ENCODE data around the gene MMRN2. TPM values are rescaled to one million over a fixed set of nuclear protein-coding genes. Genes with fewer than 3 reads are reported as not detected.
A peak's percentile ranks its signal among the peaks of the same experiment; 100 is the strongest.
"Not testable (repeated sequence)": the region's sequence is repeated elsewhere in the genome, so short reads cannot be mapped to it uniquely, and the experiment has no call there.

MMRN2 gene
- total RNA-seq (10 to 100 TPM; 20.9 to 44.2 (median 33.9) TPM), polyA plus RNA-seq (10 to 100 TPM in 2 of 3 donors, 1 to 10 TPM in 1; 9.5 to 16.5 (median 13.4) TPM)
- long read RNA-seq, donor 1, full-length matches to known transcripts = 2 of 2 reads
- long read RNA-seq, donor 1, partial matches to known transcripts = 0 of 2 reads
- long read RNA-seq, donor 1, other reads (novel, unspliced or antisense) = 0 of 2 reads
- long read RNA-seq, donor 2, full-length matches to known transcripts = 2 of 1,657 reads
- long read RNA-seq, donor 2, partial matches to known transcripts = 1,556 of 1,657 reads
- long read RNA-seq, donor 2, other reads (novel, unspliced or antisense) = 99 of 1,657 reads
- long read RNA-seq, donor 3, partial matches to known transcripts = 1,219 of 1,275 reads
- long read RNA-seq, donor 3, other reads (novel, unspliced or antisense) = 56 of 1,275 reads
- long read RNA-seq, donor 4, partial matches to known transcripts = 0 of 3 reads
- long read RNA-seq, donor 4, other reads (novel, unspliced or antisense) = 3 of 3 reads
- long read RNA-seq, donor 5, full-length matches to known transcripts = 85 of 108 reads
- long read RNA-seq, donor 5, partial matches to known transcripts = 14 of 108 reads
- long read RNA-seq, donor 5, other reads (novel, unspliced or antisense) = 9 of 108 reads
- long read RNA-seq, donor 6, partial matches to known transcripts = 1 of 3 reads
- long read RNA-seq, donor 6, other reads (novel, unspliced or antisense) = 2 of 3 reads
- long read RNA-seq, donor 7, full-length matches to known transcripts = 2 of 946 reads
- long read RNA-seq, donor 7, partial matches to known transcripts = 904 of 946 reads
- long read RNA-seq, donor 7, other reads (novel, unspliced or antisense) = 40 of 946 reads
- long read RNA-seq, donor 8, full-length matches to known transcripts = 3 of 2,524 reads
- long read RNA-seq, donor 8, partial matches to known transcripts = 2,352 of 2,524 reads
- long read RNA-seq, donor 8, other reads (novel, unspliced or antisense) = 169 of 2,524 reads
- long read RNA-seq, donor 9, partial matches to known transcripts = 1,781 of 1,864 reads
- long read RNA-seq, donor 9, other reads (novel, unspliced or antisense) = 83 of 1,864 reads
- long read RNA-seq, donor 10, full-length matches to known transcripts = 1 of 1,507 reads
- long read RNA-seq, donor 10, partial matches to known transcripts = 1,386 of 1,507 reads
- long read RNA-seq, donor 10, other reads (novel, unspliced or antisense) = 120 of 1,507 reads

- peak within 1 kb of the TSS in 4 of 5 donors; percentile 24 to 94 (median 92) for H3K27ac ChIP-seq
- DNase-seq = peak in 4 of 7 donors; percentile 21 to 61 (median 34)
These were observed at the start of gene MMRN2 for GRCh38 chr10:86957471-86958115. TSS of gene MMRN2 (minus strand) at chr10:86957615. CDS start at chr10:86957541, 74 bp downstream.

GRCh38 chr10:87007124-87007523 lies 49.7 kb upstream of the MMRN2 start:
- H3K4me3 ChIP-seq; intact Hi-C loops (cut with DNase I); DNase-seq; H3K4me1 ChIP-seq (replicated peaks in 1 of 2); H3K9me3 ChIP-seq (replicated peaks in 1 of 3); H3K36me3 ChIP-seq (replicated peaks in 1 of 2); H3K27ac ChIP-seq; H3K27me3 ChIP-seq: not testable (repeated sequence)
- 20 to 85% (median 71%) methylated on average over 1 of the region's 1 CpG; no CpG with 5 or more reads in 1 of the 4 donors for WGBS, 4 donors

More at GRCh38 chr10:86957471-86958115, at the start of gene MMRN2:
- no peaks in the 10 kb centered on the region for H3K36me3 ChIP-seq (replicated peaks in 1 of 2)
- intact Hi-C loops (cut with DNase I) = no loop called here
- 65 to 80% (median 67%) methylated on average over 7 to 9 of the region's 9 CpGs for WGBS, 4 donors
- peak within 1 kb of the TSS in 2 of 4 donors; percentile 22 to 57 for H3K4me3 ChIP-seq
- H3K4me1 ChIP-seq (replicated peaks in 1 of 2) = peaks cover 52 to 65% of the 10 kb centered on the region in 2 donors
- TF ChIP-seq POLR2A (IDR thresholded peaks at IDR 0.05) = no peak
- no peak for TF ChIP-seq CTCF (IDR thresholded peaks at IDR 0.05)
- H3K9me3 ChIP-seq (replicated peaks in 1 of 3) = no peaks in the 10 kb centered on the region
- H3K27me3 ChIP-seq = no peaks in the 10 kb centered on the region

- Histone ChIP-seq H3K4me3 (no peak overlapping the region), H3K27me3 (no peaks in the 10 kb centered on the region), H3K27ac (no peak overlapping the region), H3K9me3 (replicated peaks in 1 of 3) (no peaks in the 10 kb centered on the region), H3K4me1 (replicated peaks in 1 of 2) (no peaks in the 10 kb centered on the region), H3K36me3 (replicated peaks in 1 of 2) (no peaks in the 10 kb centered on the region)
- 59 to 66% (median 61%) methylated on average over 3 of the region's 3 CpGs for WGBS, 4 donors
- no peak for DNase-seq
- TF ChIP-seq POLR2A (IDR thresholded peaks at IDR 0.05) = no peak
- TF ChIP-seq CTCF (IDR thresholded peaks at IDR 0.05) = no peak
- intact Hi-C loops (cut with DNase I) = no loop called here
These were observed 43.1 kb upstream of the MMRN2 start for GRCh38 chr10:87000491-87000890.

- H3K36me3 ChIP-seq (replicated peaks in 1 of 2); H3K27ac ChIP-seq: not testable (repeated sequence)
These were observed 42.5 kb upstream of the MMRN2 start for GRCh38 chr10:86999802-87000403.

More at GRCh38 chr10:86999802-87000403, 42.5 kb upstream of the MMRN2 start:
- H3K4me1 ChIP-seq (replicated peaks in 1 of 2); H3K27me3 ChIP-seq; intact Hi-C loops (cut with DNase I); H3K4me3 ChIP-seq; DNase-seq; H3K9me3 ChIP-seq (replicated peaks in 1 of 3): not testable (repeated sequence)
- 65 to 78% (median 72%) methylated on average over 6 of the region's 6 CpGs for WGBS, 4 donors
